Ovary (tissue), 9 donors: Measurements from ENCODE around the gene SCAPER. TPM values are rescaled to one million over a fixed set of nuclear protein-coding genes. Genes with fewer than 3 reads are reported as not detected.

Experiments
- DNase-seq, 5 donors: peaks; one replicate each; pipeline ENCODE4 v3.0.0-alpha.2; 2019 to 2020
- H3K27ac ChIP-seq, 2 donors: fragments of 200-600 bp; one replicate each; pipeline versions ENCODE4 v1.5.1 to v1.8.0; 2019 to 2022
- H3K27me3 ChIP-seq: fragments of 200-600 bp; one replicate; pipeline ENCODE4 v1.8.0; 2022
- H3K36me3 ChIP-seq: fragments of 200-600 bp; sonication (generic); one replicate; pipeline ENCODE4 v1.5.1; 2019
- H3K4me1 ChIP-seq: one replicate; pipeline ENCODE4 v1.8.1; 2013; ENCODE audit warnings: mild to moderate bottlenecking, moderate library complexity; ENCODE audit not compliant: insufficient read depth
- H3K4me3 ChIP-seq: fragments of 200-600 bp; sonication (generic); one replicate; pipeline ENCODE4 v1.5.1; 2017
- H3K9me3 ChIP-seq, 2 donors: fragments of 200-600 bp in 1 of 2; sonication (generic) in 1 of 2; one replicate each; pipeline versions ENCODE4 v1.5.1 to v1.8.1; 2013 to 2019; ENCODE audit warnings: mild to moderate bottlenecking in 1 of 2, moderate library complexity in 1 of 2
- EP300 ChIP-seq: sonication (generic); formaldehyde crosslinking; IDR thresholded peaks from one replicate; pipeline ENCODE4 v1.6.1; 2017; ENCODE audit warnings: antibody characterized with exemption
- POLR2A ChIP-seq: fragments of 450-650 bp; IDR thresholded peaks from one replicate; pipeline ENCODE4 v1.6.1; 2017; ENCODE audit warnings: antibody characterized with exemption, mild to moderate bottlenecking, moderate library complexity
- WGBS, 3 donors: extraction: QIAGEN DNeasy Blood & Tissue Kit in 1 of 3; methylation state at CpG; one replicate each; pipeline versions ENCODE4 v1.1.5 to v1.1.7; 2013 to 2017; 5-methylcytosine and 5-hydroxymethylcytosine counted together
- intact Hi-C, 4 donors: fragments of 100-400 bp; cut with DNase I; formaldehyde crosslinking; loops; one replicate each; pipeline versions ENCODE4 v1.11.0 to v1.15.1; 2022 to 2023
- polyA plus RNA-seq, 2 donors: library from polyadenylated mRNA; stranded (reverse); fragments of 200-250 nt in 1 of 2; fragments of 350-450 nt in 1 of 2; fragmentation: Illumina TruSeq in 1 of 2; extraction: RNeasy Lipid Tissue Mini Kit (QIAGEN cat#74804) in 1 of 2; gene quantifications; one replicate each; pipeline ENCODE4 v1.2.3, GENCODE V29; 2013 to 2014
- total RNA-seq, 7 donors: library from RNA; depleted of rRNA in 2 of 7; stranded (reverse); fragments of >200 nt in 2 of 7; fragmentation: NEBNext Ultra II Directional in 3 of 7; extraction: Animal tissue kit (Norgen Biotek cat#: 25700) in 3 of 7; gene quantifications; one replicate each; pipeline versions ENCODE4 v1.1.0 to v1.2.4, GENCODE V29; 2016 to 2023
- TF ChIP-seq, protein P1 (sequence below), 3 donors: fragments of 450-650 bp in 2 of 3; fragments of 200-600 bp in 1 of 3; IDR thresholded peaks; one replicate each; pipeline versions ENCODE4 v1.5.1 to v1.8.0; 2016 to 2022; ENCODE audit warnings: antibody characterized with exemption in 3 of 3, mild to moderate bottlenecking in 1 of 3
- donor health status: DM: no; HTN: no; CAD: no; lungs with moderate emphysema.
- donor health status: DM: no; HTN: no; CAD: no.
- donor health status: Bipolar disorder and iron deficiency.
- donor health status: DM: yes; HTN: yes; CAD: no.
- donor health status: DM: no; HTN: no; CAD: no.
- donor health status: DM: yes; HTN: yes; CAD: no.

Gene SCAPER
- total and polyA plus RNA-seq, 9 donors, result 13.7 to 45.8 (median 27.9) TPM

DNA sequence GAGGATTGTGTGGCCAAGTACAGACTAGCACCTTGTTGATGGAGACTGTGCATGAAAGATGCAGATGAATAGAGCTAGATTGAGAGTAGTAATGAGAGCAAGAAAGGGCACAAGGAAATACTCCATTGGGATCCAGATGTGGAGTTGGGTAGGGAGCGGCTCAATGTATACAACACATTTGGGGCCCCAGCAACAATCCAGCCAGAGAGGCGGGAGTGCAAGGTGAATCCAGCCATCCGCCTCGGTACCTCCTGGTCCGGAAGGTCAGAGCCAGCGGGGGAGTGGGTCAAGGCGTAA is 559.6 kb downstream of the SCAPER start:
- DNase-seq, result no peak
- Histone ChIP-seq H3K27me3 (peaks cover 11% of the 10 kb centered on the region), H3K27ac (no peak overlapping the region), H3K36me3 (no peaks in the 10 kb centered on the region), H3K4me1 (peaks cover 11% of the 10 kb centered on the region), H3K4me3 (no peak overlapping the region), H3K9me3 (no peaks in the 10 kb centered on the region)
- WGBS, 3 donors, result 19 to 30% (median 19%) methylated on average over 7 of the region's 7 CpGs
- TF ChIP-seq POLR2A (no peak), EP300 (no peak)
- TF ChIP-seq, protein P1, sequence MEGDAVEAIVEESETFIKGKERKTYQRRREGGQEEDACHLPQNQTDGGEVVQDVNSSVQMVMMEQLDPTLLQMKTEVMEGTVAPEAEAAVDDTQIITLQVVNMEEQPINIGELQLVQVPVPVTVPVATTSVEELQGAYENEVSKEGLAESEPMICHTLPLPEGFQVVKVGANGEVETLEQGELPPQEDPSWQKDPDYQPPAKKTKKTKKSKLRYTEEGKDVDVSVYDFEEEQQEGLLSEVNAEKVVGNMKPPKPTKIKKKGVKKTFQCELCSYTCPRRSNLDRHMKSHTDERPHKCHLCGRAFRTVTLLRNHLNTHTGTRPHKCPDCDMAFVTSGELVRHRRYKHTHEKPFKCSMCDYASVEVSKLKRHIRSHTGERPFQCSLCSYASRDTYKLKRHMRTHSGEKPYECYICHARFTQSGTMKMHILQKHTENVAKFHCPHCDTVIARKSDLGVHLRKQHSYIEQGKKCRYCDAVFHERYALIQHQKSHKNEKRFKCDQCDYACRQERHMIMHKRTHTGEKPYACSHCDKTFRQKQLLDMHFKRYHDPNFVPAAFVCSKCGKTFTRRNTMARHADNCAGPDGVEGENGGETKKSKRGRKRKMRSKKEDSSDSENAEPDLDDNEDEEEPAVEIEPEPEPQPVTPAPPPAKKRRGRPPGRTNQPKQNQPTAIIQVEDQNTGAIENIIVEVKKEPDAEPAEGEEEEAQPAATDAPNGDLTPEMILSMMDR (IDR thresholded peaks at IDR 0.05), result no peak
- intact Hi-C loops, result no loop called here

DNA sequence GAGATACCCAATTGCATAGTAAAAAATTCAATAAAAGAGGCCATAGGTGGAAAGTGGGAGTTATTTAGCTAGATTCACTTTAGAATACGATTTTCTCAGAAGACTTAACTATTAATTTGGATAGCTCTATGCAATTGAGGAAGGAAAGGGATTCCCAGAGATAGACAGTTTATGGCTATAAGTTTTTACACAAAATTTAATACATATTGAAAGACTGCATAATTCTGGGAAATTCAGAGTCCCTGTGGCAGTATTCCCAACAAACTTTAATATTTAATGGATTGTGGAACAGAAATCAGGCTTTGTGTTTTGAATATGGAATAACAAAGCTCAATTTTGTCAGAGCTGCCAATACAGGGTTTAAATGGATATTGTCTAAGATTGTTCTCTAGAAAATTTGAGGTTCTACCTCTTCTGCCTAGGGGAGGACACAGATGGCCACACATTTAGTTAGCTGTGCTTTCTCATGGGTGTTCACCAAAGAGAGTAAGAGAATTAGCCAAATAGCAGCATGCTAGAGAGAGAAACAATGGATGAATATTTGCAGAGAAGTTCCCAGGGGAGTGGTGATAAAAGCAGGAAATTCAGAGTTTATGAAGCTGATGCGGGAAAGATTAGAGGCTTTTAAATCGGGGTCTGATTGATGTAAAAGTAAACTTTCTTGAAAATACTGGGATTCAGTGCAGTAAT is 560.1 kb downstream of the SCAPER start:
- H3K4me1 ChIP-seq, result peaks cover 13% of the 10 kb centered on the region
- intact Hi-C loops, result loop anchor here in 1 of 4 donors (5.0 kb wide), 1 partner anchor 153 kb away; no protein-coding TSS in a partner anchor
- no peaks in the 10 kb centered on the region for H3K36me3 ChIP-seq
- peaks cover 11% of the 10 kb centered on the region for H3K27me3 ChIP-seq
- no peak overlapping the region for H3K4me3 ChIP-seq
- no peak for DNase-seq
- no peak overlapping the region for H3K27ac ChIP-seq
- WGBS, 3 donors, result 22 to 32% (median 31%) methylated on average over 3 of the region's 3 CpGs
- H3K9me3 ChIP-seq, result no peaks in the 10 kb centered on the region
- TF ChIP-seq POLR2A, result no peak
- TF ChIP-seq, protein P1 (IDR thresholded peaks at IDR 0.05), result no peak
- TF ChIP-seq EP300, result no peak

DNA sequence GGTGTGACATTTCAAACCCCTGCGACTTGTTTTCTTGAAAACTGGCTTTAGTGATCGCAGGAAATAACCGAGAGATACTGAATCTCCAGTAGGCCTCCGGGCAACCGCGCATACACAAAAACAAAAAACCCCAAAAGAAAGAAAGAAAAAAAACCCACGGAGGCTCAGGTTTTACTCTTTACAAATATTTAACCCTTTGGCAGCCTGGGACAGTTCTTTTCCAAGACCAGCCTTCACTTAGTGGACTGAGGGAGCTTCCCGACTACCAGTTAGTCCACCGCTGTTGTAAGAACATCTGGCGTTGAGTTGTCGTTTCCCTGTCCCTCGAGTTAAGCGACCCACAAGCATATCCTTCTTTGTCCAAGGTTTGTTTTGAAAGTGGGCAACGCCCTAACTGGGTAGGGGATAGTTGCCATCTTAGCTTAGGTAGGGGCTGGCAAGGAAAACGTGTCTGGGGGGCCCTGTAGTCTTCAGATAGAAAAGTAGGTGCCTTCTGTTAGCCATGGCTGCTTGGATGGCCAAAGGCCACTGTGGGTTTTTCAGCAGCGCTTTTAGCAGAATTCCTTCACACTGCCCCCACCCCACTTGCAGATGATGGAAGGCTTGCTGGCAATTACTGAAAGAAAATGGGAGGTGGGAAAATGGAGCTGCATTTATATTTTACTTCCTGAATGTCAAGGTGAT is 561.7 kb downstream of the SCAPER start:
- 28 to 32% (median 29%) methylated on average over 16 of the region's 16 CpGs for WGBS, 3 donors
- peaks cover 24% of the 10 kb centered on the region for H3K27me3 ChIP-seq
- DNase-seq, result no peak
- H3K4me3 ChIP-seq, result no peak overlapping the region
- intact Hi-C loops, result loop anchor here in 1 of 4 donors (5.0 kb wide), 1 partner anchor 151 kb away; no protein-coding TSS in a partner anchor
- TF ChIP-seq EP300 (no peak), POLR2A (no peak)
- TF ChIP-seq, protein P1 (IDR thresholded peaks at IDR 0.05), result no peak
- H3K36me3 ChIP-seq, result no peaks in the 10 kb centered on the region
- peaks cover 15% of the 10 kb centered on the region for H3K4me1 ChIP-seq
- no peak overlapping the region for H3K27ac ChIP-seq
- H3K9me3 ChIP-seq, result no peaks in the 10 kb centered on the region

DNA sequence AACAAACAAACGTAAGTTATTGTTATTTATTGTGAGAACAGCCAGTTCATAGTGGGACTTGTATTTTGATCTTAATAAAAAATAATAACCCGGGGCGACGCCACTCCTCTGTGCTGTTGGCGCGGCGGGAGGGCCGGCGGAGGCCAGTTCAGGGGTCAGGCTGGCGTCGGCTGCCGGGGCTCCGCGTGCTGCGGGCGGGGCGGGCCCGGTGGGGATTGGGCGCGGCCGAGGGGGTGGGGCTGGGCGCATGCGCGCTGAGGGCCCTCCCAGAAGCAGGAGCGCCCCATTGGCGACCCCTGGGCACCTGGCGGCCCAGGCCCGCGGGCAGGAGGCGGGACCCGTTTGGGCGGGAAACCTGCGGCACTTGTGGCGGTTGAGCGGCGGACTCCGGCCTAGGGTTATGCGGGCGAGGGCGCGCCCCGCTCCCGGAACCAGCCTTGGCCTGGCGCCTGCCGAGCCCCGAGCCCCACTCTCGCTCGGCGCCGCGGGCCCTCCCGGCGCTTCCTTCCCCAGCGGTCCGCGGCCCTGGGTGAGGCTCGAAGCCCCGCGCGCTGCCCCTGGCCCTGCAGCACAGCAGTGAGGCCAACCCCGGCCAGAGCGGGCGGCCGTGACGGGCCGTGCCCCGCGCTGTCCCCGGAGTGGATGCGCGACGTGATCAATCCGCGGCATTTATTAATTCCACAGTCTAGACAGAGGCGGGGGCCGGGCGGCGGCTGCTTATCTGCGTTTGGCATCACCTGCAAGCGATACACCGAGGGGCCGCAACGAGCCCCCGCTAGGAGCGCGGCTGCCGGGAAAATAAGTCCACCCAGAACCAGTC is 562.5 kb downstream of the SCAPER start:
- no peak overlapping the region for H3K4me3 ChIP-seq
- no peaks in the 10 kb centered on the region for H3K9me3 ChIP-seq
- H3K27ac ChIP-seq, result no peak overlapping the region
- TF ChIP-seq EP300, result no peak
- TF ChIP-seq POLR2A, result no peak
- TF ChIP-seq, protein P1 (IDR thresholded peaks at IDR 0.05), result no peak
- intact Hi-C loops, result loop anchor here in 1 of 4 donors (5.0 kb wide), 1 partner anchor 150 kb away; no protein-coding TSS in a partner anchor
- H3K4me1 ChIP-seq, result peaks cover 18% of the 10 kb centered on the region
- 6 to 7% (median 7%) methylated on average over 52 to 87 of the region's 87 CpGs for WGBS, 3 donors
- H3K27me3 ChIP-seq, result peaks cover 26% of the 10 kb centered on the region
- DNase-seq, result no peak
- no peaks in the 10 kb centered on the region for H3K36me3 ChIP-seq
